ENCODE measurements around the gene MTHFR.

Gene MTHFR

GRCh38 chr1:11769274-11769673 lies 36.5 kb downstream of the MTHFR start:
- Mint-ChIP-seq H3K4me1 (ENCODE audit: low read depth) (no peaks in the 10 kb centered on the region), H3K27ac (no peak overlapping the region), H3K27me3 (ENCODE audit: low read depth) (no peaks in the 10 kb centered on the region), H3K4me3 (no peak overlapping the region), H3K9me3 (no peaks in the 10 kb centered on the region), H3K36me3 (ENCODE audit: low read depth) (no peaks in the 10 kb centered on the region)

- Mint-ChIP-seq H3K27ac (no peak overlapping the region), H3K27me3 (ENCODE audit: low read depth) (no peaks in the 10 kb centered on the region)
These were observed 36.9 kb downstream of the MTHFR start for GRCh38 chr1:11768821-11769220.

DNA sequence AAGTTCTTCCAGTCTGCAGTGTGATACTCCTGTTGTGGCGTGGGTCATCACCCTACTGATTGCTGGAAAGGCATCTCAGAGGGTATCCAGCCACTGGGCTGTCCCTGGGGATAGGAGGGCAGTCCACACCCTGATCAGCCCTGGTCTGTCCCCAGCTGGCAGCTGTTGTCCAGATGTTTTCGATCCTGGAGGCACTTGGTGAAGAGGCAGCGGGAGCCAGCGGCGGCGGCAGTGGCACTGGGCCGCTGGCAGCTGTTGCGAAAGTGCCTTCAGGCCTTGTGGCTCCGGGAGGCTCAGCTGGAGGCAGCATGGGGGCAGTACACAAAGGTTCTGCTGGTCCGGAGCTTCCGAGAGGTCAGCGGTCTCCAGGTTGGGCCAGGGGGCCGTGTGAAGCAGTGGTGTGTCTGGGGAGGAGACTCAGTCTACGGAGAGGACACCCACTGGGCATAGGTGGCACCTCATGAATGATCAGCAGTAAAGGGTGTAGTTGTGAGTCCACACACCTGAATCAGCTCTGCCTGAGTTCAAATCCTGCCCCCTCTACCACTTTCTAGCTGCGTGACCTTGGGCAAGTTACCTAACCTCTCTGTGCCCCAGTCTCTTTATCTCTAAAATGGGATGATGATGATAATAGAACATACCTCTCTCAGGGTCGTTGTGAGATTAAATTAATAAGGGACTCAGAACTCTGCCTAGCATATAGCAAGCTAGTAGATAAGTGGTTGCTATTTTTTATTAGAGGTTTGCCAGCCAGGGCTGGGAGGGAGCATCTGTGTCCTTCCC lies 37.7 kb downstream of the MTHFR start:
- peaks cover 4% of the 10 kb centered on the region for H3K27me3 Mint-ChIP-seq (ENCODE audit: low read depth)
- no peak overlapping the region for H3K27ac Mint-ChIP-seq
- H3K36me3 Mint-ChIP-seq (ENCODE audit: low read depth), result no peaks in the 10 kb centered on the region
- no peak overlapping the region for H3K4me3 Mint-ChIP-seq
- H3K4me1 Mint-ChIP-seq (ENCODE audit: low read depth), result no peaks in the 10 kb centered on the region
- H3K9me3 Mint-ChIP-seq, result no peaks in the 10 kb centered on the region

More at GRCh38 chr1:11768821-11769220, 36.9 kb downstream of the MTHFR start:
- no peak overlapping the region for H3K4me3 Mint-ChIP-seq
- H3K9me3 Mint-ChIP-seq, result no peaks in the 10 kb centered on the region
- no peaks in the 10 kb centered on the region for H3K36me3 Mint-ChIP-seq (ENCODE audit: low read depth)
- no peaks in the 10 kb centered on the region for H3K4me1 Mint-ChIP-seq (ENCODE audit: low read depth)

GRCh38 chr1:11766429-11766776 lies 39.4 kb downstream of the MTHFR start:
- no peaks in the 10 kb centered on the region for H3K4me1 Mint-ChIP-seq (ENCODE audit: low read depth)
- H3K9me3 Mint-ChIP-seq, result no peaks in the 10 kb centered on the region
- no peaks in the 10 kb centered on the region for H3K36me3 Mint-ChIP-seq (ENCODE audit: low read depth)
- H3K27me3 Mint-ChIP-seq (ENCODE audit: low read depth), result peaks cover 20% of the 10 kb centered on the region
- no peak overlapping the region for H3K27ac Mint-ChIP-seq
- H3K4me3 Mint-ChIP-seq, result no peak overlapping the region

GRCh38 chr1:11765661-11766428 lies 39.9 kb downstream of the MTHFR start:
- H3K36me3 Mint-ChIP-seq (ENCODE audit: low read depth), result no peaks in the 10 kb centered on the region
- peaks cover 1% of the 10 kb centered on the region for H3K4me1 Mint-ChIP-seq (ENCODE audit: low read depth)
- no peaks in the 10 kb centered on the region for H3K9me3 Mint-ChIP-seq
- no peak overlapping the region for H3K27ac Mint-ChIP-seq
- H3K4me3 Mint-ChIP-seq, result no peak overlapping the region
- H3K27me3 Mint-ChIP-seq (ENCODE audit: low read depth), result peaks cover 25% of the 10 kb centered on the region

- H3K4me3 Mint-ChIP-seq, result no peak overlapping the region
- H3K27me3 Mint-ChIP-seq (ENCODE audit: low read depth), result peaks cover 34% of the 10 kb centered on the region
- H3K4me1 Mint-ChIP-seq (ENCODE audit: low read depth), result peaks cover 1% of the 10 kb centered on the region
- H3K27ac Mint-ChIP-seq, result no peak overlapping the region
- H3K9me3 Mint-ChIP-seq, result no peaks in the 10 kb centered on the region
- no peaks in the 10 kb centered on the region for H3K36me3 Mint-ChIP-seq (ENCODE audit: low read depth)
These were observed 41.2 kb downstream of the MTHFR start for GRCh38 chr1:11764519-11764918.

DNA sequence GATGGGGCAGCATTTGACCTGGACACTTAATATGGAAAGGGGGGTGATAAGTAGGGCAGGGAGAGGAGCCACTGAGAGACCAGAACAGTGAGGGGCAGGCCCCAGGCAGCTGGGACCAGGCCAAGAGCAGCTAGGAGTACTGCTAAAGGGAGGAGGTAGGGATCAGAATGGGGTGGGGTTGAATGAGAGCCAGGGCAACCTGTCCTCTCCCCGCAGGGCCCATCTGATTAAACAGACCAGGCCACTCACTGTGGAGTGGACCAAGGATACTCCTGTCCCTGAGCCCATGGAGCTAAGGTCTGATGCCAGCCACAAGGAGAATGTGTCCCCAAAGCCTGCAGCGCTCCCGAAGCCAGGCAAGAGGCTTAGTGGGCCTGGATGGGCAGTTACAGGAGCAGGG lies 41.6 kb downstream of the MTHFR start:
- H3K4me1 Mint-ChIP-seq (ENCODE audit: low read depth), result peaks cover 1% of the 10 kb centered on the region
- no peaks in the 10 kb centered on the region for H3K9me3 Mint-ChIP-seq
- H3K36me3 Mint-ChIP-seq (ENCODE audit: low read depth), result no peaks in the 10 kb centered on the region
- H3K27ac Mint-ChIP-seq, result no peak overlapping the region
- peaks cover 38% of the 10 kb centered on the region for H3K27me3 Mint-ChIP-seq (ENCODE audit: low read depth)
- no peak overlapping the region for H3K4me3 Mint-ChIP-seq

GRCh38 chr1:11761988-11762406 lies 43.8 kb downstream of the MTHFR start, which contains the start of gene C1orf167:
Gene C1orf167, plus strand, starts transcription at chr1:11762193. Its CDS starts 2,208 bp downstream, at chr1:11764401.
- no peak within 1 kb of the TSS for H3K4me3 Mint-ChIP-seq
- H3K9me3 Mint-ChIP-seq, result no peaks in the 10 kb centered on the region
- peaks cover 1% of the 10 kb centered on the region for H3K4me1 Mint-ChIP-seq (ENCODE audit: low read depth)
- H3K27ac Mint-ChIP-seq, result no peak within 1 kb of the TSS
- H3K36me3 Mint-ChIP-seq (ENCODE audit: low read depth), result no peaks in the 10 kb centered on the region
- peaks cover 43% of the 10 kb centered on the region for H3K27me3 Mint-ChIP-seq (ENCODE audit: low read depth)

DNA sequence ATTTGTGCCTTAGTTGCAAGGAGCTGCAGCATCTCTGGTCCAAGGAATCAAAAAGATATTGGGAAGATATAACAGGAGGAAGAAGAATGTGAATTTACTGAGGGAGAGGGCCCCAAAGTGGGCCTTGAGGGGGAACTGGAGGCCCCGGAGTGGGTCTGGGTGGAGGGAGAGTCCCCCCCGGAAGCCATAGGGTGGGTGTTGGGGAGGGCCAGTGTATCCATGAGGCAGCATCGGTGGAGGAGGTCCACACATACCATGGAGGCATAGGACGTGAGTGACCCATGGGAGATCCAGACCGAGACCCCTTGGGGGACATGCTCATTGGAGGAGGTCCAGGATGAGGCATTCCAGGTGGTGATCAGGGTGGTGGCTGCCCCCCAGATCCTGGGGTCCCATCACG lies 44.5 kb downstream of the MTHFR start:
- Mint-ChIP-seq H3K4me3 (no peak overlapping the region), H3K27ac (no peak overlapping the region), H3K36me3 (ENCODE audit: low read depth) (no peaks in the 10 kb centered on the region), H3K4me1 (ENCODE audit: low read depth) (peaks cover 1% of the 10 kb centered on the region), H3K27me3 (ENCODE audit: low read depth) (peaks cover 48% of the 10 kb centered on the region), H3K9me3 (no peaks in the 10 kb centered on the region)

GRCh38 chr1:11759791-11760190 lies 46.0 kb downstream of the MTHFR start:
- Mint-ChIP-seq H3K4me1 (ENCODE audit: low read depth) (peaks cover 1% of the 10 kb centered on the region), H3K36me3 (ENCODE audit: low read depth) (no peaks in the 10 kb centered on the region), H3K27me3 (ENCODE audit: low read depth) (peaks cover 54% of the 10 kb centered on the region), H3K27ac (no peak overlapping the region), H3K9me3 (no peaks in the 10 kb centered on the region), H3K4me3 (no peak overlapping the region)

- Mint-ChIP-seq H3K27me3 (ENCODE audit: low read depth) (peaks cover 41% of the 10 kb centered on the region), H3K36me3 (ENCODE audit: low read depth) (no peaks in the 10 kb centered on the region), H3K27ac (no peak overlapping the region), H3K9me3 (no peaks in the 10 kb centered on the region), H3K4me3 (no peak overlapping the region), H3K4me1 (ENCODE audit: low read depth) (peaks cover 1% of the 10 kb centered on the region)
These were observed 48.7 kb downstream of the MTHFR start for GRCh38 chr1:11757047-11757446.

DNA sequence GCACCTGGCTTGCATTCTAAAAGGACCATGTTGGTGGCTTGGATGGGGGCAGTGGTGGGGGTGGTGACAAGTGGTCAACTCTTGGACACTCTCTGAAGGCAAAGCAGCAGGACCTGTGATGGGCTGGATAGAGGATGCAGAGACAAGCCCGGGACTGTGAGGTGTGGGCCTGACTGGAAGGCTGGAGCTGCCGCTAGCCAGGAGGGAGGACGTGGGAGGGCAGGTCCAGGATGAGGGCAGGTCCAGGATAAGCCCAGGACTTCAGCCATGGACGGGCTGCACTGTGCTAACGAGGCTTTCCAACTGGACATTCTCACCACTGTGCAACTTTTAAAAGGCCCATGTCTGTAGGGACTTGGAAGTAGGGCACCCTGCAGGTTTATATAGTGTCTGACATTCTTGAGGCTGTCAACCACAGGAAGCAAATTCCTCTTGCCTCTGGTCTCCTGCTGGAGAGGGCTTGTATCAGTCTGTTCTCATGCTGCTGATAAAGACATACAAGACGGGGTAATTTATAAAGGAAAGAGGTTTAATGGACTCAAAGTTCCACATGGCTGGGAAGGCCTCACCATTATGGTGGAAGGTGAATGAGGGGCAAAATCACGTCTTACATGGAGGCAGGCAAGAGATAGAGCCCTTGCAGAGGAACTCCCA lies 52.1 kb downstream of the MTHFR start:
- Mint-ChIP-seq H3K9me3 (no peaks in the 10 kb centered on the region), H3K36me3 (ENCODE audit: low read depth) (peaks cover 6% of the 10 kb centered on the region), H3K27me3 (ENCODE audit: low read depth) (peaks cover 16% of the 10 kb centered on the region), H3K27ac (no peak overlapping the region), H3K4me1 (ENCODE audit: low read depth) (peaks cover 6% of the 10 kb centered on the region), H3K4me3 (no peak overlapping the region)

DNA sequence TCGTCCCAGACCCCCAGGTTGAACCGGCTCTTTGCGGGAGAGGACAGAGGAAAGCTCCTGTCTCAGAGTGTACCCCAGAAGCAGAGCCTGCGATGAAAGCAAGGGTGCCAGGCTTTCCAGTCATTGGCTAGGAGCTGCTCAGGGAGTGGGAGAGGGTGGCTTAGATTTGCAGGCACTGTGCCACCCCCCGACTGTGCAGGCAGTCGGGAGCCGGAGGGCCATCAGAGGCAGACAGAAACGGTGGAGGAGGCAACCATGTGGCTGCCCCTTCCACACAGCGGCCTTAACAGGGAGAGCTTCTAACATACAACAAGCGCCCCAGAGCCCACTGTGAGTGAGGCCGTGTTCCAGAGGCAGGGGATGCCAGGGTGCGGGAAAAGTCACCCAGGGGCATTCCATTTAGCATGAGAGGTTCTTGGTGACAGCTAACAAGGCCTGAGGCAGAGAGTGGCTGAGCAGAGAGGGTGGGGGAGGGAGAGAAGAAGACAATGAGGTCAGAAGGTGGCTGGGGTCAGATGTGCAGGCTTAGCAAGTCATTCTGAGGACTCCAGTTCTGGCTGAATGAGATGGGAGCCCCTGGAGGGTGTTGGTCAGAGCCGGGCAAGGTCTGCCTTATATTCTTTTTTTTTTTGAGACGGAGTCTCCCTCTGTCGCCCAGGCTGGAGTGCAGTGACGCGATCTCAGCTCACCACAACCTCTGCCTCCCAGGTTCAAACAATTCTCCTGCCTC lies 53.2 kb downstream of the MTHFR start:
- Mint-ChIP-seq H3K27me3 (ENCODE audit: low read depth) (peaks cover 12% of the 10 kb centered on the region), H3K27ac (no peak overlapping the region)

DNA sequence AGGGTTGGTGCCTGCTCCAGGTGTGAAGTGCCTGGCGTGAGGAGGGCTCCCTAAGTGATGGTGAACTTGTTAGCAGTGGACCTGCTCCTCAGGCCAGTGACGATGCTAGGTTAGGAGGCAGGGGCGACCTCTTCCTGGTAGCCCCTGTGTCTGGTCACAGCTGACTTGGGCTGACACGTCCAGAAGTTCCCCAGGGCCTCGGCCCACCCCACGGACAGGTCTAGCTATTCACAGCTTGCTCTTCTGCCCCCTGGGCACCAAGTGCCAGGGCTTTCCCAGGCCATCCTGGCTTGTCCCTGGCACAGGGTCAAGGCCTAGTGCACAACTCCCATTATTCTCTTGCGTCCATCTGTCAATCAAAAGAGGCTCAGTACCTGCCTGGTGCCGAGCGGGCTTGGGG lies 54.7 kb downstream of the MTHFR start:
- H3K36me3 Mint-ChIP-seq (ENCODE audit: low read depth), result peaks cover 12% of the 10 kb centered on the region
- no peak overlapping the region for H3K4me3 Mint-ChIP-seq
- H3K27me3 Mint-ChIP-seq (ENCODE audit: low read depth), result peaks cover 4% of the 10 kb centered on the region
- H3K27ac Mint-ChIP-seq, result no peak overlapping the region
- peaks cover 6% of the 10 kb centered on the region for H3K4me1 Mint-ChIP-seq (ENCODE audit: low read depth)
- H3K9me3 Mint-ChIP-seq, result no peaks in the 10 kb centered on the region

More for the DNA sequence above, 53.2 kb downstream of the MTHFR start:
- no peaks in the 10 kb centered on the region for H3K9me3 Mint-ChIP-seq
- no peak overlapping the region for H3K4me3 Mint-ChIP-seq
- H3K36me3 Mint-ChIP-seq (ENCODE audit: low read depth), result peaks cover 8% of the 10 kb centered on the region
- H3K4me1 Mint-ChIP-seq (ENCODE audit: low read depth), result peaks cover 6% of the 10 kb centered on the region
